Measurements from ENCODE around the gene LPAR3.

The LPAR3 gene

GRCh38 chr1:84861988-84862644 lies 30.9 kb downstream of the LPAR3 start:
- no peak for DNase-seq (ENCODE audit: low read depth, low spot score)
- H3K27ac ChIP-seq, result no peak overlapping the region

GRCh38 chr1:84861516-84861915 lies 31.5 kb downstream of the LPAR3 start:
- H3K27ac ChIP-seq, result no peak overlapping the region
- no peak for DNase-seq (ENCODE audit: low read depth, low spot score)

DNA sequence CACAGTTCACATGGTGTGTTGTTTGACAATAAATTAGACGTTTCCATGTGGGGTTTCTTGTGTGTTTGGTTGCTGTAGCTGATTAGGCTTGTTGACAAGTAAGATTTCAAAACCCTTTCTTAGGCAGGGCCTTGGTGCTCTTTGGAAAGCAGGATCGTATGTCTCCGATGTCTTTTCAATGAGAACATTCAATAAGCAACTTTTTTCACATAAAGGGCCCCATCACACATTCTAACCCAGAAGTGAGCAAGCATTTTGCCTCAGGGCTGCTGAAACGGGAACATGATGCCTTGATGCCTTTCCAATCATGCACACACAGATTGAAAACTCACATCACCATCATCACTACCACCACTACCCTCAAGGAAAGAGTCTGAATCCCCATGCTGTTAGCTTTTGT lies 33.1 kb downstream of the LPAR3 start:
- no peak for DNase-seq (ENCODE audit: low read depth, low spot score)

DNA sequence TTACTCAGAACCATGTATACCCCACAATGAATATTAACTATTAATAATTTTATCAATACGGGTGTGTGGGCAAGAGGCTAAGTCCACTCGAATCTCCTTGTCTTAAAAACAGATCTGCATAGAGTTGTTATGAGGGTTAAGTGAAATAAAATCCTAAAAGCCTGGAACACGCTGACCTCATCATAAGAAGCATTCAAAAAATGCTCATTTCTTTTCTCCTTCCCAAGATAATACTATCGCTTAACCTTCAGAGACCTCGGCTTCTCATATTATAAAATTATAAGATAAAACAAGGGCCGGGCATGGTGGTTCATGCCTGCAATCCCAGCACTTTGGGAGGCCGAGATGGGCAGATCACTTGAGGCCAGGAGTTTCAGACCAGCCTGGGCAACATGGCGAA lies 35.1 kb downstream of the LPAR3 start:
- no peak for DNase-seq (ENCODE audit: low read depth, low spot score)
- no peak overlapping the region for H3K27ac ChIP-seq

More for the DNA sequence above, 33.1 kb downstream of the LPAR3 start:
- no peak overlapping the region for H3K27ac ChIP-seq

DNA sequence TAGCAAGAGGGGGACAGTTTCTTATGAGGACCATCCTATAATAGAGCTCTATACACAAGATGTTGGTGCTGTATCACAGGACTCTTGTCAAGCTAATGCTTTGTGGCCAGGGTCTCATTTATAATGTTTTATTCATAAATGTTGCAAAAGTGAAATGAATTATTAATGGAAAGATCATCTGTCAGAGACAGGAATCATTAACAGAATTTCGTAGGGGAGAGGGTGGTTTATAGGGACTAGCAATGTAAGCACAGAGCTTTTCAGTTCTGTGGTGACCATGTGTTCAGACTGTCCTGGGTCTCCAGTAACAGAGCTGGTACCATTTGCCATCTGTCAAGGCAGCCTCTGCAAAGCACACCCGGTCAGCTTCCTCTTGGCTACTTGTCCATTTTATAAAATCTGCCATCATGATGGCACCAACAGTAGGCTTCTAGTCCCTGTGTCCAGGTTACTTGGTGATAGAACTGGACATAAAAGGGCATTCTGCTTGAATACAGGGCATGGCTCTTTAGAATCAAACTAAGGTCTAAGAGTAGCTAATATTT lies 36.2 kb downstream of the LPAR3 start:
- DNase-seq (ENCODE audit: low read depth, low spot score), result no peak
- H3K27ac ChIP-seq, result no peak overlapping the region

DNA sequence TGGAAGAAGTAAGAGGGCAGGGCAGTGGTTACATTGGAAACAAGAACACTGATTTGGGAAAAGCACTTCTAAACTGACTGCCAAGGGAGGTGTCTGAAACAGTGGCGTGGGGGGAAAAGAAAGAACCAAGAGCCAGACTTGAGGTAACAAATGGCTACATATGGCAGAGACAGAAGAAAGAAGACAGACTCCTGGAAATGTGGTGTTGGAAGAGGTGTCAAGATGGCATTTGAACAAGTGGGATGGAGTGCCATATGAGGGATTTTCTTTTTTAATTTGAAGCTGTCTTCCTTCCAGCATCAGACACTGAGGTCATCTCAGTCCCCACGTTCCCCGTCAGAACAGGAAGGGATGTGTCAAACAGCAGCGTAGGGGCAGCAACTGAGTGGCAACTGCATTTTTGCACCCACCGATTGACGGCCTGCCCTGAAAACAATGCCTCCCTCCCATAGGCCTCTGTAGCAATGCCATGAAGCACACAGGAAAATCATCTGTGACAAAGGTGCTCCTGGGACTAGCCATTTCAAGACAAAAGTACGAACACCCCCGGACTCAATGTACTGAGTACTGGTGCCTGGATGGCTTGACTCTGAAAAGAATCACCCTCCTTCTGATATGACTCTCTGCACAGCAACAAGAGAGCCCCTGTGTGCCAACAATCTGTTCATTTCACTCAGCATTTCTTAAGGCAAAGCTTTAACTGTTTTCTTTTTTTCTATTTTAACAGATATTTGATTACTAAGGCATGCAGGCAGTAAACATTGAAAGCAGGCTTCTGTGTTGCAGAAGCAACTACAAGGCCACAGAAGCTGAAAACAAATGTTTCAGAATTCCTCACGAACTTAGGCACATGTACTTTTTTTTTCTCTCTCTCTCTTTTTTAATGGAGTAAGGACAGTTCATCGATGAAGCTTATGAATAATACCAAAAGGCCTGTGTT lies 37.0 kb downstream of the LPAR3 start:
- H3K27ac ChIP-seq, result peak overlapping the region; percentile 91
- DNase-seq (ENCODE audit: low read depth, low spot score), result no peak

DNA sequence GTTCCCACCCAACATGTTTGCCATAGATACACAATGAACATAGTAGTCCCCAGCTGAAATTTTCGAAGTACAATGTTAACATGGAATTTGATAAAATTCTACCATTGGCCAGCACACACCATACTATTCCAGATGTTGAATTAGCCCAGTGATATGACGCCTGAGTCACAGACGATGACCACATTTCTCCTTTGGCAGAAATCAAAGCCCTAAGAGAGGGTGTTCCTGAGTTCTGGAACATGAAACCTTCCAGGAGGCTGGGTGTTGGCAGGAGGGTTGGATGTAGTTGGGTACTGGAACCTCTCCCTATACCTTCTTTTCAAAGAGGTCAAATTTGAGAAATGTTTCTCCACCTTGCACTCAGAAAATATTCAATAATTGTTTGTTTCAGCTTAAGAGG lies 37.8 kb downstream of the LPAR3 start:
- peak overlapping the region; percentile 91 for H3K27ac ChIP-seq
- no peak for DNase-seq (ENCODE audit: low read depth, low spot score)

- peak; percentile 91 for DNase-seq (ENCODE audit: low read depth, low spot score)
- H3K27ac ChIP-seq, result peak overlapping the region; percentile 91
Measured at GRCh38 chr1:84853741-84854721, 39.0 kb downstream of the LPAR3 start.

- DNase-seq (ENCODE audit: low read depth, low spot score), result peak; percentile 54
- H3K27ac ChIP-seq, result peak overlapping the region; percentile 91
Measured at GRCh38 chr1:84851839-84852238, 41.2 kb downstream of the LPAR3 start.

DNA sequence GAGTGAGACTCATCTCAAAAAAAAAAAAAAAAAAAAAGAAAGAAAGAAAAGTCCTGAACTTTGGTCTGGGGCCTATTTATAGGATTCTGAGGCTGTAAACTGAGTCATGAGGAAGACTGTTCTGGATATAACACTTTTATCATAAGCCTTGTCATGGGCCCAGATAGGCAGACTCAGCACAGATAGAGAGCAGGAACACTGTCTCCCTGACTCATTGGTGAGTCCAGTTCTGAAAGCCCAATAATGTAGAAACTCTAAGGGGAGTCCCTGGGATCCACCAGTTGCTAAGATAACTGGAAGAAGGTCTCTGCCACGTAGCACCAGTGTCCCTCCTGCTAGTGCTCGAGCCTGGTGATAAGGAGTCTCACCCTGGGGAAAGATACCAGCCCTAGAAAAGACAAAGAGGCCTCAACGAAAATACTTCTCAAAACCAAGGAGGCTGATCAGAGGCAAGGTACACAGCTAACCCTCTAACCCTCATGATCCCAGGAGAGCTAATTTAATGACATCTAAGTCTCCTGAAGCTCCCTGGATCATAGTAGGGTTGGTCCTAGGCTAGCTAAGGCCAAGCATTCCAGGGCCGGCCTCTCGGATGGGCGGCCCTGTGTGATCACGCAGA lies 43.5 kb downstream of the LPAR3 start:
- DNase-seq (ENCODE audit: low read depth, low spot score), result no peak
- H3K27ac ChIP-seq, result no peak overlapping the region

- peak; percentile 93 for DNase-seq (ENCODE audit: low read depth, low spot score)
- H3K27ac ChIP-seq, result peak overlapping the region; percentile 65
Measured at GRCh38 chr1:84847253-84848250, 45.5 kb downstream of the LPAR3 start.

DNA sequence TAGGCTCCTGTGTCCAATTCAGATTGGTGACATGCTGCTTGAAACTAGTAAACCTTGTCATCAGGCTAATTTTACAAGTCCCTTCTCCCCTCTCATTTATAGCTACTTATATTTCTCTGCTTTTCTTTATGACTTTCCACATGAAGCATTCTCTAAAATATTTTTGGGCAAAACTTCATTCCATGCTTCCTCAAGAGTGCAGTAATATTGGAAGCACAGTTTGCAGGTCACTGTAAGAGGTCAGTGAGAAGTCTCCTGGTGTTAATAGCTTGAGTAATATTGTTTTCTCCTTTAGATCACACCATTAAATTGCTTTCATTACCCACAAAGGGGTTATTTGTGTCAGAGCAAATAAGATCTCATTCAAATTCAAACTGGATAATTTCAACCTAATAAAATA lies 46.6 kb downstream of the LPAR3 start:
- H3K27ac ChIP-seq, result peak overlapping the region; percentile 65
- DNase-seq (ENCODE audit: low read depth, low spot score), result no peak

- H3K27ac ChIP-seq, result no peak overlapping the region
- DNase-seq (ENCODE audit: low read depth, low spot score), result no peak
Measured at GRCh38 chr1:84845357-84845756, 47.6 kb downstream of the LPAR3 start.

GRCh38 chr1:84844094-84844493 lies 48.9 kb downstream of the LPAR3 start:
- peak overlapping the region; percentile 89 for H3K27ac ChIP-seq
- DNase-seq (ENCODE audit: low read depth, low spot score), result no peak

GRCh38 chr1:84842748-84843231 lies 50.2 kb downstream of the LPAR3 start:
- peak; percentile 88 for DNase-seq (ENCODE audit: low read depth, low spot score)
- H3K27ac ChIP-seq, result peak overlapping the region; percentile 89

DNA sequence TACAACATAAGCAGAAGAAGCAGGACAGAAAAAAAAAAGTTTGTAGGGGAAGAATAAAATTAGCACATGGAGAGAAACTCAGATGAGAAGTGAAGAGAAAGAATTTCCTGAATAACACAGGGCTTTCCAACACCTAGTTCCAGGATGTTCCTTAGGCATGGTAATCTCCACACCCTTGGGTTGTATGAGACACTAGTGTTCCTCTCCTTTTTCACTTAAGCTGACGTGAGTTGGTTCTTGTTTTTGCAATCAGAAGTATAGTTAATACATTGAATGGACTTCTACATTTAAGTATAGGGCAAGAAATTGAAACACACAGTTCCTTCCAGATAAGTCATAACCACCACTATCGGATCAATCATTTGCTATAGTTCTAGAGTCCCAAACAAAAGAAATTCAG lies 51.0 kb downstream of the LPAR3 start:
- no peak for DNase-seq (ENCODE audit: low read depth, low spot score)
- peak overlapping the region; percentile 89 for H3K27ac ChIP-seq

DNA sequence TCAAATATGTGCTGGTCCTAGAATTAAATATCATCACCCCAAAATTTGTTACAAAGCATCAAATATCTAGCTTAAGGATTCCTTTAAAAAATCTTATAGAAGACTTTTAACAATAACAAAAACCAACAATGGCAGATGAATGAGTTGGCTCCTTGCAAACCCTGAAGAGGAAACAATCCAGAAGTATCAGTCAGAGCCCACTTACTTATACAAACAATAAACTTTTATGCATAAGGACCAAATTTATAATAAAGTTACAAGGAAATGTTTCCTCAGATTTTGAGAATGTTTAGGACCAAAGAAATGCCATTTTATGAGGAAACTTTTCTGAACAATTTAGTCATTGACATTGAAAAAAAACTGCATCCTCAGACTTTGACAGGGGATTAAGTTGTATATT lies 52.7 kb downstream of the LPAR3 start:
- H3K27ac ChIP-seq, result peak overlapping the region; percentile 89
- no peak for DNase-seq (ENCODE audit: low read depth, low spot score)

- H3K27ac ChIP-seq, result no peak overlapping the region
- no peak for DNase-seq (ENCODE audit: low read depth, low spot score)
Measured at GRCh38 chr1:84839544-84839943, 53.5 kb downstream of the LPAR3 start.
